Trophoblast cell (in vitro differentiated cells and primary cell): Measurements from ENCODE around the gene SDC1. TPM values are rescaled to one million over a fixed set of nuclear protein-coding genes. Genes with fewer than 3 reads are reported as not detected.
"Not testable (repeated sequence)": the region's sequence is repeated elsewhere in the genome, so short reads cannot be mapped to it uniquely, and the experiment has no call there.

Experiments
- DNase-seq, 2 donors: peaks; one replicate each; pipeline ENCODE4 v3.0.0-alpha.2; 2016
- H2AFZ ChIP-seq: 2 replicates; pipeline ENCODE4 v1.6.1; 2013; ENCODE audit warnings: low read length, moderate library complexity, mild to moderate bottlenecking; ENCODE audit not compliant: insufficient read depth, poor library complexity
- H2AK5ac ChIP-seq: 2 replicates; pipeline ENCODE4 v1.6.1; 2013; ENCODE audit warnings: mild to moderate bottlenecking, low read length
- H2BK120ac ChIP-seq: 2 replicates; pipeline ENCODE4 v1.6.1; 2013; ENCODE audit warnings: low read length, mild to moderate bottlenecking, moderate library complexity; ENCODE audit not compliant: insufficient read depth, poor library complexity
- H2BK12ac ChIP-seq: 2 replicates; pipeline ENCODE4 v1.6.1; 2013; ENCODE audit warnings: mild to moderate bottlenecking, low read length, moderate library complexity
- H2BK5ac ChIP-seq: 2 replicates; pipeline ENCODE4 v1.6.1; 2013; ENCODE audit warnings: low read length, low read depth, moderate library complexity, mild to moderate bottlenecking; ENCODE audit not compliant: poor library complexity
- H3K14ac ChIP-seq: 2 replicates; pipeline ENCODE4 v1.6.1; 2013; ENCODE audit warnings: mild to moderate bottlenecking, low read length
- H3K18ac ChIP-seq: 2 replicates; pipeline ENCODE4 v1.6.1; 2013; ENCODE audit warnings: mild to moderate bottlenecking, low read length
- H3K23ac ChIP-seq: 2 replicates; pipeline ENCODE4 v1.6.1; 2013; ENCODE audit warnings: low read length
- H3K27ac ChIP-seq: 2 replicates; pipeline ENCODE4 v1.5.1; 2013; ENCODE audit warnings: low read depth, mild to moderate bottlenecking, inconsistent platforms, low read length, moderate library complexity
- H3K27me3 ChIP-seq: 2 replicates; pipeline ENCODE4 v1.6.1; 2013; ENCODE audit warnings: inconsistent platforms, mild to moderate bottlenecking, low read length, moderate library complexity; ENCODE audit not compliant: insufficient read depth
- H3K36me3 ChIP-seq, 2 experiments: 1 replicate in 1 of 2; 2 replicates in 1 of 2; pipeline ENCODE4 v1.6.1; 2013; ENCODE audit warnings: low read length in 2 of 2, mild to moderate bottlenecking in 2 of 2, moderate library complexity in 1 of 2; ENCODE audit not compliant: insufficient read depth in 2 of 2, control insufficient read depth in 1 of 2
- H3K4ac ChIP-seq: 2 replicates; pipeline ENCODE4 v1.6.1; 2013; ENCODE audit warnings: low read depth, mild to moderate bottlenecking, low read length, moderate library complexity
- H3K4me1 ChIP-seq, 2 experiments: 1 replicate in 1 of 2; 2 replicates in 1 of 2; pipeline ENCODE4 v1.6.1; 2013; ENCODE audit warnings: low read length in 2 of 2, mild to moderate bottlenecking in 2 of 2, moderate library complexity in 1 of 2; ENCODE audit not compliant: insufficient read depth in 2 of 2, control insufficient read depth in 1 of 2
- H3K4me2 ChIP-seq: 2 replicates; pipeline ENCODE4 v1.6.1; 2013; ENCODE audit warnings: inconsistent platforms, mild to moderate bottlenecking, low read length, moderate library complexity
- H3K4me3 ChIP-seq: 2 replicates; pipeline ENCODE4 v1.5.1; 2013; ENCODE audit warnings: mild to moderate bottlenecking, low read depth, low read length, inconsistent platforms
- H3K79me1 ChIP-seq: one replicate; pipeline ENCODE4 v1.6.1; 2013; ENCODE audit warnings: low read length
- H3K79me2 ChIP-seq: 2 replicates; pipeline ENCODE4 v1.6.1; 2013; ENCODE audit warnings: low read length, mild to moderate bottlenecking; ENCODE audit not compliant: control insufficient read depth, insufficient read depth, poor library complexity
- H3K9ac ChIP-seq: 2 replicates; pipeline ENCODE4 v1.6.1; 2013; ENCODE audit warnings: mild to moderate bottlenecking, low read length
- H3K9me3 ChIP-seq: 2 replicates; pipeline ENCODE4 v1.6.1; 2013; ENCODE audit warnings: low read depth, mild to moderate bottlenecking, control low read depth, inconsistent platforms, low read length; ENCODE audit not compliant: insufficient read depth
- H4K12ac ChIP-seq: 2 replicates; pipeline ENCODE4 v1.6.1; 2013; ENCODE audit warnings: low read depth, mild to moderate bottlenecking, low read length, moderate library complexity
- H4K8ac ChIP-seq: 2 replicates; pipeline ENCODE4 v1.6.1; 2013; ENCODE audit warnings: low read depth, mild to moderate bottlenecking, low read length, moderate library complexity
- H4K91ac ChIP-seq: one replicate; pipeline ENCODE4 v1.6.1; 2013; ENCODE audit warnings: low read depth, mild to moderate bottlenecking, low read length, moderate library complexity
- WGBS: extraction: QIAGEN DNeasy Blood & Tissue Kit; methylation state at CpG from one replicate; pipeline ENCODE4 v1.1.7; 2013; ENCODE audit warnings: missing lambda C conversion rate; ENCODE audit not compliant: insufficient read length, insufficient coverage; ENCODE audit errors: extremely low coverage; 5-methylcytosine and 5-hydroxymethylcytosine counted together
- polyA plus RNA-seq: library from polyadenylated mRNA; stranded (reverse); fragments of 200-250 nt; gene quantifications from 2 replicates; pipeline ENCODE4 v1.2.3, GENCODE V29; 2013

SDC1 gene
- 402 and 444 TPM in 2 replicates for polyA plus RNA-seq

GRCh38 chr2:20224716-20225293 is at the start of gene SDC1:
Gene SDC1 (minus strand): TSS chr2:20225130. CDS start chr2:20224867, 263 bp downstream.
- Histone ChIP-seq H3K79me1 (peaks cover 11% of the 10 kb centered on the region), H4K91ac (peak within 1 kb of the TSS; percentile 50), H3K36me3 (no peaks in the 10 kb centered on the region), H4K12ac (peak within 1 kb of the TSS; percentile 49), H3K27ac (no peak within 1 kb of the TSS), H3K4me1 (peaks cover 5 to 7% of the 10 kb centered on the region in 2 experiments), H3K4ac (peak within 1 kb of the TSS; percentile 24), H3K23ac (no peak within 1 kb of the TSS), H3K4me3 (peak within 1 kb of the TSS; percentile 80), H4K8ac (peak within 1 kb of the TSS; percentile 34), H2BK120ac (peak within 1 kb of the TSS; percentile 10), H2AFZ (peak within 1 kb of the TSS; percentile 68), H2BK12ac (no peak within 1 kb of the TSS), H3K9ac (peak within 1 kb of the TSS; percentile 60), H3K18ac (peak within 1 kb of the TSS; percentile 25), H3K14ac (peak within 1 kb of the TSS; percentile 58), H2BK5ac (peak within 1 kb of the TSS; percentile 25), H3K4me2 (peak within 1 kb of the TSS; percentile 99), H3K9me3 (no peaks in the 10 kb centered on the region), H3K79me2 (peaks cover 2% of the 10 kb centered on the region), H3K27me3 (peaks cover 16% of the 10 kb centered on the region), H2AK5ac (no peak within 1 kb of the TSS)
- peak; percentile 77 to 79 for DNase-seq
- WGBS = no CpG with 5 or more reads among the region's 65 CpGs

GRCh38 chr2:20273042-20273441 is 48.1 kb upstream of the SDC1 start:
- no peak overlapping the region for H3K9ac ChIP-seq
- H2AK5ac ChIP-seq = no peak overlapping the region
- no peak overlapping the region for H3K14ac ChIP-seq
- H3K36me3 ChIP-seq = peaks cover 2 to 7% of the 10 kb centered on the region in 2 experiments
- no peak overlapping the region for H3K4me2 ChIP-seq
- H4K91ac ChIP-seq = no peak overlapping the region
- no peak overlapping the region for H3K27ac ChIP-seq
- no peak overlapping the region for H2BK120ac ChIP-seq
- H3K4ac ChIP-seq = no peak overlapping the region
- no peak overlapping the region for H2AFZ ChIP-seq
- H2BK12ac ChIP-seq = no peak overlapping the region
- no peaks in the 10 kb centered on the region for H3K79me2 ChIP-seq
- DNase-seq = no peak
- no peaks in the 10 kb centered on the region for H3K9me3 ChIP-seq
- no peak overlapping the region for H3K23ac ChIP-seq
- no peak overlapping the region for H4K8ac ChIP-seq
- H3K79me1 ChIP-seq = no peaks in the 10 kb centered on the region
- H3K18ac ChIP-seq = no peak overlapping the region
- H3K4me3 ChIP-seq = no peak overlapping the region
- H4K12ac ChIP-seq = no peak overlapping the region
- WGBS = no CpG with 5 or more reads among the region's 4 CpGs
- no peaks in the 10 kb centered on the region for H3K4me1 ChIP-seq
- no peaks in the 10 kb centered on the region for H3K27me3 ChIP-seq
- no peak overlapping the region for H2BK5ac ChIP-seq

- not testable (repeated sequence) for H3K79me2 ChIP-seq, H2BK120ac ChIP-seq, H4K91ac ChIP-seq, H2BK12ac ChIP-seq, H3K79me1 ChIP-seq, H2BK5ac ChIP-seq, H2AFZ ChIP-seq, H2AK5ac ChIP-seq, H3K14ac ChIP-seq, H3K18ac ChIP-seq, H4K8ac ChIP-seq, H4K12ac ChIP-seq, H3K4me1 ChIP-seq, H3K23ac ChIP-seq, H3K4me3 ChIP-seq, H3K4ac ChIP-seq, H3K27me3 ChIP-seq, H3K9ac ChIP-seq, H3K9me3 ChIP-seq, DNase-seq, H3K27ac ChIP-seq, H3K4me2 ChIP-seq
- no CpG with 5 or more reads among the region's 6 CpGs for WGBS
- H3K36me3 ChIP-seq = peaks cover 2 to 12% of the 10 kb centered on the region in 2 experiments
Measured at GRCh38 chr2:20268317-20268716, 43.4 kb upstream of the SDC1 start.

- no peak overlapping the region for H2BK12ac ChIP-seq
- H2BK5ac ChIP-seq = no peak overlapping the region
- no peak overlapping the region for H2AK5ac ChIP-seq
- H3K4me3 ChIP-seq = no peak overlapping the region
- no peak overlapping the region for H3K27ac ChIP-seq
- no peak overlapping the region for H3K23ac ChIP-seq
- H4K91ac ChIP-seq = no peak overlapping the region
- H3K18ac ChIP-seq = no peak overlapping the region
- no peak overlapping the region for H4K8ac ChIP-seq
- H2AFZ ChIP-seq = no peak overlapping the region
- H2BK120ac ChIP-seq = no peak overlapping the region
- no peak overlapping the region for H3K4ac ChIP-seq
- H4K12ac ChIP-seq = no peak overlapping the region
- no peaks in the 10 kb centered on the region for H3K4me1 ChIP-seq
- H3K36me3 ChIP-seq = peaks cover 2 to 12% of the 10 kb centered on the region in 2 experiments
- no peaks in the 10 kb centered on the region for H3K9me3 ChIP-seq
- DNase-seq = no peak
- no CpG with 5 or more reads among the region's 2 CpGs for WGBS
- no peaks in the 10 kb centered on the region for H3K27me3 ChIP-seq
- no peaks in the 10 kb centered on the region for H3K79me1 ChIP-seq
- no peak overlapping the region for H3K4me2 ChIP-seq
- H3K79me2 ChIP-seq = no peaks in the 10 kb centered on the region
- H3K14ac ChIP-seq = no peak overlapping the region
- H3K9ac ChIP-seq = no peak overlapping the region
Measured at GRCh38 chr2:20267529-20267928, 42.6 kb upstream of the SDC1 start.
